Stimulated activated CD4-positive, alpha-beta T cell treated with anti-CD3 and anti-CD28 coated beads, TNF-alpha, amount 100 ng/mL, for 4 hours (primary cell): ENCODE results near the gene POLR2E.
"Not testable (repeated sequence)": the region's sequence is repeated elsewhere in the genome, so short reads cannot be mapped to it uniquely, and the experiment has no call there.

Experiments used
- DNase-seq, 3 experiments: peaks; one replicate each; pipeline ENCODE4 v3.0.0-alpha.2; 2020; ENCODE audit warnings: low read depth in 3 of 3

The POLR2E gene

DNA sequence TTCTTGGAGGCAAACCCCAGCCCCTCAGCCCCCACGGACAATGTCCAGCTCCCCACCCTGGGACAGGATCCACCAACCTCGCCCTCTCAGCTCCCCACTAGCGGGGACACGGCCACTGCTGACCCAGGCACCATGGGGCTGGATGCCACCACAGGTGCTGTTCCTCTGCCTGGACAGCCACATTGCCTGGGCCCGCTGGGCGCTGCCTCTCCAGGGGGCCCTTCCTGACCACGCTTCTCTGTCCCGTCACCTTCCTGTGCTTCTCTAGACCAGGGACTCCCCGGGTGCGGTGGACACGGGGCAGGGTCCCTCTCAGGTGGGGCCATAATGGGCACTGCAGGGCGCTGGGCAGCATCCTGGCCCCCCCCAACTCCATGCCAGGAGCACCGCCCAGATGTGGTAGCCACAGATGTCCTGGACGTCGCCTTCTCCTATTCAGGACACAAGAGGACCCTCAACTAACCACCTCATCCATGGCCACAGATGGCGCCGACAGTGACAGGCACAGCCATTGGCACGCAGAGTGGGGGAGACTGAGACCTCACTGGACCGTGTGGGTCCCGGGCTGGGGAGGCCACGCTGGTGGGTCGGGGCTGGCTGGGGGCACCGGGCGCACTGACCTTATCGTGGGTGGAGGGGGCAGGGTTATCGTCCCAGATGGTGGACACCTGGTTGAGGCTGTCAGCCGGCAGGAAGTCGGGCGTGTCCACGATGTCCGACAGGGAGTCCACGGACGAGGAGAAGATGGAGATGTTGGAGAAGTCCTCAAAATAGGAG lies 32.0 kb upstream of the POLR2E start:
- DNase-seq, result no peak

- no peak for DNase-seq
These were observed 30.7 kb upstream of the POLR2E start for GRCh38 chr19:1125601-1126467.

DNA sequence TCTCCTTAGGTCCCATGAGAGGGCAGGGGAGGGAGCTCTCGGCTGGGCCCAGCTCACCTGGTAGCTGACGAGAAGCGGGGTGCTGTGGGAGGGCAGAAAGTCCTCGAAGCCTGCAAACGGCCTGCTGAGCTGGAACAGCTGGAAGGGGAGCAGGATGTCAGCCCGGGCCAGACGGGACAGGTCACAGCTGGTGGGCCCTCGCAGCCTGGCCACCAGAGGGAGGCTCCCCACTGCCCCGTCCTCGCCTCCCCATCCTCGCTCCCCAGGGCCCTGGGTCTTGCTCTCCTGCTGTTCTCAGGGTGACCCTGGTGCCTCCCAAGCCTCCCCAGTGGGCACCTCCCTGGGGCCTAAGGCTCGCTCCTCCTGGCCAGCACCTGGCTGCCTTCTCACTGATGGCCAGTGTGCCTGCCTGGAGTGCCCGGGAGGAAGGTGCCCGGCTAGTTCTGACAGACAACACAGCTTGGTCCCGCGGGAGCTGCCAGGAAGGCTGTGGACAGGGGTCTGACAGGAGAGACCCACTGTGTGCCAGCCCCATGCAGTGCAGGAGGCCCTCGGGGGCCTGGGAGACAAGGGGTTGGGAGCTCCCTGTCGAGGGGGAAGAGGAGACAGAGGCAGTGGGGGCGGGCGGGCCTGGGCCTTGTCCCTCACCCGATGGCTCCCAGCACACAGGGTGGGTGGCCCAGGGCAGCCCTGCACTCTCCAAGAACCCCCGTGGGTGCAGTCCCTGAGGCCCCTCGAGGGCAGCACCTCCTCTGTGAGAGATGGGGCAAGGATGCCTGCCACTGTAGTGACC lies 28.9 kb upstream of the POLR2E start:
- no peak for DNase-seq

GRCh38 chr19:1123381-1123780 lies 28.2 kb upstream of the POLR2E start:
- DNase-seq, result no peak

DNA sequence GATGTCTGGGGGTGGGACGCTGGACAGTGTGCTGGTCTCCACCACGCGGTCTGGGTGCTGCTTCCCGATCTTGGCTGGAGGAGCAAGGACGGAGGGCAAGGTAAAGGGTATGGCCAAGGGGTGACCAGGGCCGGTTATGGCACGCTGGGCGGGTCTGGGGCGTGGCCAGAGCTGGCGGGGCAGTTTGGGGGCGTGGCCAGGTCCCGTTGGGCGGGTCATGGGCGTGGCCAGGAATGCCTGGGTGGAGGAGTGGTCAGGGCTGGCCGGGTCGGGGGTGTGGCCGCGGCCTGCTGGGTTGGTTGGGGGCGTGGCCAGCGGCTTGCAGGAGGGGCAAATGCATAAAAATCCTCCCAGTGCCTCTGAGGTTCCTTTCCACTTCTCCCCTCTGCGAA lies 27.8 kb upstream of the POLR2E start:
- DNase-seq, result no peak

- DNase-seq, result no peak
These were observed 27.1 kb upstream of the POLR2E start for GRCh38 chr19:1122021-1122971.

GRCh38 chr19:1121395-1121794 lies 26.2 kb upstream of the POLR2E start:
- no peak for DNase-seq

- DNase-seq, result no peak
These were observed 24.5 kb upstream of the POLR2E start for GRCh38 chr19:1119475-1120217.

- no peak for DNase-seq
These were observed 23.8 kb upstream of the POLR2E start for GRCh38 chr19:1118999-1119398.

DNA sequence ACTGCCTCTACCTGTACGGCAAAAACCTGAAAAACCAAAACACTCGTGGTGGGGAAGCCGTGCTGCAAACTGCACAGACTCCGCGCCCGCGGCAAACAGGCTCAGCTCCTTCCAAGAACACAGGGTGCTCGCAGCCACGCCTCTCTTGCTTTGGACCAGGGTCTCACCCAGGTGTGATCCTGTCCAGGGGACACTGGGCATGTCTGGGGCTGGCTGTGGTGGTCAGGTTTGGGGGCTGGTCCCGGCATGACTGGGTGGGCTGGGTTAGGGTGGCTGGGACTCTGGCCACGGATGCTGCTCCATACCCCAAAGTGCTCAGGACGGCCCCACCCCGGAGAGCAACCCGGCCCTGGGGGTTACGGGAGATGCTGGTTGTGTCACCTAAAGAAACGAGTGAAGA lies 22.5 kb upstream of the POLR2E start:
- no peak for DNase-seq

DNA sequence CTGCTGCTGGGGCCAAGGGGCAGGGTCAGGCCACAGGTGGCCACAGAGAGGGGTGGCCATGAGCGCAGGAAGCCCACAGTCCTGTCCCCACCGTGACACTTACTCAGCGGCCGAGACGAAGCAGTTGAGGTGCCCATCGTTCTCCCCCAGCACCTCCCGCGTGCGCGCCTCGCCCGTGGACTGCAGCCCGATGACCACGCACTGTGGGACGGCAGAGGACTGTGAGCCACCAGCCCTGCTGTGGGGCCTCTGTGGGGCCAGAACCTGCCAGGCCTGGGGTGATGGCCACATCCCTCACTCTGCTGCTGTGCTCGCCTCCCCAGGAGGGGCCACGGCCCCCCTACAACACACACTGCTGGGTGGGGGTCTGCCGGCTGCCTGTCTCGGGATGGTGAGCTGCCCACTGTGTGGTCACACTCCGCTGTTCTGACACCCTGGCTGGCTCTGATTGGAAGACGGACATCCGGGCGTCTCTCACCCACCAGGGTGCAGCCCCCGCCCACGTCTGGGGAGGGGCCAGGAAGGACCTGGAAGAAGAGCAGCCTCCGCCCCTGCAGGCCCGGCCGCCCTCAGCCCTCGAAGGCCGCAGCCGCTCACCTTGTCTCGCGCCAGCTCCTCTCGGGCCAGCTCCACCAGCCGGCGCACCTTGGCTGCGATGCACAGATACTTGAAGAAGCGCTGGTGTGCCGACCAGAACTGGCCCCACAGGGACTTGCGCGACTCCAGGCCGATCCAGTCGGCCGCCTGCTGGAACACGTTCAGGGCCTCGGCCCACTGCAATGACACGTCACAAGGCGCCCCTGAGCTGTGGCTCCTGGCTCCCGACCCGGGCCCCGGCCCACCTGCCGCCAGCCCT lies 21.8 kb upstream of the POLR2E start:
- no peak for DNase-seq

DNA sequence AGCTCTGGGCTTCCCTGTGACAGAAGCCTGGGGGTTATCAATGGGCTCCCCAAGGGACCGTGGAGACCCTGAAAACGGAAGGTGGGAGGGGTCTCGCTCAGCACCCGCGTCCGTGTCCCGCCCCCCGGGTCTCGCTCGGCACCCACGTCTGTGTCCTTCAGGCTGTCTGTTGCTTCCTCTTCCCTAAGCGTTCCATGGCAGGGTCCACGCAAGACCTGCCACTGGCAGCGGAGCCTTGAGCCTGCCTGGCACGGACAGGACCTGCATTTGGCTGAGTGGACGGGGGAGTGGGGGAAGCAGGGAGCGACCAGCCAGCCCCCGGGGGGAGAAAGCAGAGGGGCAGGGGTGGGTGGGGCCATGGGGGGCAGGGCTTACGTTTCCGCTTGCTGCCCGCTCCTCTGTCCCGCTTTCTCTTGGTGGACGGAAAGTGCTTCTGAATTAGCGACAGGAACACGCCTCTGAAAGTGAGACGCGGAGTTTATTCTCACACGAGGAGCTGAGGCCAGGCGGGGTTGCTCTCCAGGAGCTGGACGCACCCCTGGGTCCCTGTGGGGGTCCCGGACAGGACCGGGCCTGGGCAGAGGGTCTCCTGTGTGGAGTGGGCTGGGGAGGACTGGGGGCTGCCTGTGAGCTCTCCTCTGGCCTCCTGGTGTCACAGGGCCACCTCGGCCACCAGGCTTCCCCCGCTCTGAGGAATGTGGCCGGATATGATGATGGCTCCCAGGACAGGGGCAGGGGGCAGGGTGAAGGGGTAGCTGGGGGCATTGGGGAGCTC lies 20.7 kb upstream of the POLR2E start:
- no peak for DNase-seq

- DNase-seq, result not testable (repeated sequence)
These were observed 19.6 kb upstream of the POLR2E start for GRCh38 chr19:1114728-1115127.

- no peak for DNase-seq
These were observed 18.9 kb upstream of the POLR2E start for GRCh38 chr19:1113986-1114483.

DNA sequence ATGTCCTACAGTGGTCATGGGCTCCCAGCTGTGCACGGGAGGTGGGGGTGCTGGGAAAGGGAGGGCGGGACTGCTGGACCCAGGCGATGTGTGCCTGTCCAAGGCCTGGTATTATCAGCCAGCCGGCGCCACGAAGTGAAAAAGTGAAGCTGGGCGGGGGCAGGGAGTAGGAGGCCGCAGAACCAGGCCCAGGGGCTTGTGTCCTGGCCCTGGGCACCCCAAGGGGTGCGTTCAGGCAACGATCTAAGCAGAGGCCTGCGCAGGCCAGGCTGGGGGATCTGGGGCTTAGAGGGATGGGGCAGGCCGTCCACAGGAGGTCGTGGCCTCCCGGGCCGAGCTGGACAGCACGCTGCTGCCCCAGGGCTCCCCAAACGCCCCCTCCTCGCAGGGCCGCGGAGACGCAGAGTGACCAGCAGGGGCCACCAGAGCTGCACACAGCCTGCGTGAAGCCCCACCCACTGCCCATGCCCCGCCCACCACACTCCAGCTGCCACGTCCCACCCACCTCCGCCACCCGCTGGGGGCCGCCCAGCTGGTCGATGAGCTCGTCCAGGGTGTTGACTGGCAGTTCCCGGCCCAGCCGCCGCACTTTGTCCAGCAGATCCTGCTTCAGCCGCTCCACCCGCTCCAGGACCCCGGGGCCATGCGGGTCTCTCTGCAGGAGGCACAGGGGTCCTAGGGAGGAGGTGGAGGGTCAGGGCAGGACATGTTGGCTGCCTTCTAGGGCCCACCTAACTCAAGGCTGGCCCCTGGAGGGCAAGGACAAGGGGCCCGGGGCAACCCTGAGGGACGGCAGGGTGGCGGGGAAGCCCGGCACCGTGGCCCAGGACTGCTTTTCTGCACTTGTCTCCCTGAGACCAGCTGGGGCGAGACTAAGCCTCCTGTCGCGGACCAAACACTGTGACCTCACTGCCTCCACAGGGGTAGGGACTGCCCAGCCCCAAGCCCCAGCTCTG lies 18.1 kb upstream of the POLR2E start:
- DNase-seq, result peak; percentile 63 to 70 (median 69)

GRCh38 chr19:1112268-1113029 lies 17.3 kb upstream of the POLR2E start:
- DNase-seq, result no peak
